ENCODE data around the gene RNASEL. TPM values are rescaled to one million over a fixed set of nuclear protein-coding genes. Genes with fewer than 3 reads are reported as not detected.

The RNASEL gene
- polyA plus RNA-seq, 1 donor (not counting 4 experiments of a cell fraction or from before 2014, with no cell fraction given): 4.7 TPM

GRCh38 chr1:182630586-182630985 lies 41.5 kb upstream of the RNASEL start:
- FAIRE-seq: no peak
- dilution Hi-C loops (cut with MboI; ENCODE audit: extremely low pct_ligation_motif_present, low sequenced_read_pairs): no loop called here
- no peaks in the 10 kb centered on the region for H3K9me3 ChIP-seq (ENCODE audit: control insufficient read depth, low read depth, low read length)

GRCh38 chr1:182629499-182630096 lies 40.5 kb upstream of the RNASEL start:
- H2AFZ ChIP-seq (ENCODE audit: control insufficient read depth, low read length): no peak overlapping the region
- H3K9me3 ChIP-seq (ENCODE audit: control insufficient read depth, low read depth, low read length): no peaks in the 10 kb centered on the region
- H3K27ac ChIP-seq (ENCODE audit: control insufficient read depth, insufficient read depth, low read length): no peak overlapping the region
- dilution Hi-C loops (cut with MboI; ENCODE audit: extremely low pct_ligation_motif_present, low sequenced_read_pairs): no loop called here
- H3K4me3 ChIP-seq (ENCODE audit: control insufficient read depth in 2 of 3, extremely low read depth in 1 of 3, insufficient read depth in 2 of 3, low read depth in 1 of 3, low read length in 3 of 3): no peak overlapping the region
- H3K36me3 ChIP-seq (ENCODE audit: control insufficient read depth in 2 of 2, extremely low read depth in 1 of 2, insufficient read depth in 2 of 2, low read length in 2 of 2): no peaks in the 10 kb centered on the region
- DNase-seq (ENCODE audit: low read depth, low spot score) (no peak), FAIRE-seq (no peak)
- H3K27me3 ChIP-seq (ENCODE audit: control insufficient read depth, extremely low read depth, insufficient read depth, low read length): no peaks in the 10 kb centered on the region
- H3K9me1 ChIP-seq (ENCODE audit: control insufficient read depth, extremely low read depth, insufficient read depth, low read length): no peaks in the 10 kb centered on the region
- TF ChIP-seq EZH2 (IDR thresholded peaks at IDR 0.05; ENCODE audit: low read length): no peak
- TF ChIP-seq CTCF (optimal IDR thresholded peaks at IDR 0.05 in 1 of 3, IDR thresholded peaks at IDR 0.05 in 1 of 3, conservative IDR thresholded peaks at IDR 0.05 in 1 of 3; ENCODE audit: extremely low read depth in 1 of 3, insufficient read depth in 2 of 3, low read length in 3 of 3): no peak
- H3K4me2 ChIP-seq (ENCODE audit: control insufficient read depth, extremely low read depth, insufficient read depth, low read depth, low read length): no peak overlapping the region
- H4K20me1 ChIP-seq (ENCODE audit: control insufficient read depth, extremely low read depth, insufficient read depth, low read length): no peaks in the 10 kb centered on the region
- peaks cover 4% of the 10 kb centered on the region for H3K4me1 ChIP-seq (ENCODE audit: control insufficient read depth, extremely low read depth, insufficient read depth, low read length)
- no peak overlapping the region for H3K9ac ChIP-seq (ENCODE audit: control insufficient read depth, extremely low read depth, insufficient read depth, low read length)
- H3K79me2 ChIP-seq (ENCODE audit: control insufficient read depth, insufficient read depth, low read length): no peaks in the 10 kb centered on the region

More at GRCh38 chr1:182630586-182630985, 41.5 kb upstream of the RNASEL start:
- no peaks in the 10 kb centered on the region for H3K79me2 ChIP-seq (ENCODE audit: control insufficient read depth, insufficient read depth, low read length)
- no peak overlapping the region for H2AFZ ChIP-seq (ENCODE audit: control insufficient read depth, low read length)
- no peak overlapping the region for H3K27ac ChIP-seq (ENCODE audit: control insufficient read depth, insufficient read depth, low read length)
- H3K36me3 ChIP-seq (ENCODE audit: control insufficient read depth in 2 of 2, extremely low read depth in 1 of 2, insufficient read depth in 2 of 2, low read length in 2 of 2): no peaks in the 10 kb centered on the region
- H3K9ac ChIP-seq (ENCODE audit: control insufficient read depth, extremely low read depth, insufficient read depth, low read length): no peak overlapping the region
- no peaks in the 10 kb centered on the region for H3K9me1 ChIP-seq (ENCODE audit: control insufficient read depth, extremely low read depth, insufficient read depth, low read length)
- H4K20me1 ChIP-seq (ENCODE audit: control insufficient read depth, extremely low read depth, insufficient read depth, low read length): no peaks in the 10 kb centered on the region
- DNase-seq (ENCODE audit: low read depth, low spot score): no peak
- no peaks in the 10 kb centered on the region for H3K27me3 ChIP-seq (ENCODE audit: control insufficient read depth, extremely low read depth, insufficient read depth, low read length)
- TF ChIP-seq EZH2 (IDR thresholded peaks at IDR 0.05; ENCODE audit: low read length) (no peak), CTCF (optimal IDR thresholded peaks at IDR 0.05 in 1 of 3, IDR thresholded peaks at IDR 0.05 in 1 of 3, conservative IDR thresholded peaks at IDR 0.05 in 1 of 3; ENCODE audit: extremely low read depth in 1 of 3, insufficient read depth in 2 of 3, low read length in 3 of 3) (no peak)
- peaks cover 4% of the 10 kb centered on the region for H3K4me1 ChIP-seq (ENCODE audit: control insufficient read depth, extremely low read depth, insufficient read depth, low read length)
- no peak overlapping the region for H3K4me3 ChIP-seq (ENCODE audit: control insufficient read depth in 2 of 3, extremely low read depth in 1 of 3, insufficient read depth in 2 of 3, low read depth in 1 of 3, low read length in 3 of 3)
- H3K4me2 ChIP-seq (ENCODE audit: control insufficient read depth, extremely low read depth, insufficient read depth, low read depth, low read length): no peak overlapping the region
